ENCODE data around the gene CATSPER3. TPM values are rescaled to one million over a fixed set of nuclear protein-coding genes. Genes with fewer than 3 reads are reported as not detected.
A peak's percentile ranks its signal among the peaks of the same experiment; 100 is the strongest.

Gene CATSPER3
- total RNA-seq, 1 donor from 2014 or later = 0.52 TPM

DNA sequence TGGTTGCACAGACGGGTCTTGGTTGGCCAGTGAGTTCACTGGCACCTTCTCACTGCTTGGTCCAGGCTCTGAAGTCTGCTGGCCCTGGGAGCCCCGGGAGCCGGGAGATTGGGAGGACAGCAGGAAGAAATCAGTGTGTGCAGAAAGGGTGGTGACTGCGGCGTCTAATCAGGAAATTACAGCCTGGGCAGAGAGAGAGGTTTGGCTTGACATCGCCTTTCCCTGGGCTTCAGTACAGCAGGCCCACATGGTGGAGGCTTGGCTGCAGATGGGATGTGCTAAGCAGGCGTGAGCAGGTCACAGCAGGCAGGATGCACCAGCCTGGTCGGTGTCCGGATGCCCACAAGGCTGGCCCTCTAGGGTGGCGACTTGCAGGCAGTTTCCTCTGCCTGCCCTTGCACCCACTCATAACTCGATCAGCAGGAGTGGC lies 49.2 kb downstream of the CATSPER3 start:
- Histone ChIP-seq H3K4me1 (ENCODE audit: control insufficient read depth in 3 of 3, insufficient read depth in 3 of 3, low read length in 3 of 3) (peaks cover 3 to 14% (median 3%) of the 10 kb centered on the region in 3 donors), H3K27ac (ENCODE audit: low read depth, low read length) (no peak overlapping the region), H3K36me3 (ENCODE audit: control insufficient read depth in 3 of 3, insufficient read depth in 3 of 3, low read length in 3 of 3) (no peaks in the 10 kb centered on the region), H3K4me3 (ENCODE audit: low read length in 3 of 3) (no peak overlapping the region), H3K27me3 (ENCODE audit: control insufficient read depth in 3 of 3, insufficient read depth in 3 of 3, low read length in 3 of 3) (no peaks in the 10 kb centered on the region), H3K9ac (ENCODE audit: low read depth in 1 of 3, low read length in 3 of 3) (no peak overlapping the region), H3K9me3 (ENCODE audit: control insufficient read depth in 3 of 3, low read length in 3 of 3) (no peaks in the 10 kb centered on the region)

- H3K36me3 ChIP-seq (ENCODE audit: control insufficient read depth in 3 of 3, insufficient read depth in 3 of 3, low read length in 3 of 3) = no peaks in the 10 kb centered on the region
- no peak overlapping the region for H3K4me3 ChIP-seq (ENCODE audit: low read length in 3 of 3)
- H3K9me3 ChIP-seq (ENCODE audit: control insufficient read depth in 3 of 3, low read length in 3 of 3) = no peaks in the 10 kb centered on the region
- no peaks in the 10 kb centered on the region for H3K27me3 ChIP-seq (ENCODE audit: control insufficient read depth in 3 of 3, insufficient read depth in 3 of 3, low read length in 3 of 3)
- H3K4me1 ChIP-seq (ENCODE audit: control insufficient read depth in 3 of 3, insufficient read depth in 3 of 3, low read length in 3 of 3) = peaks cover 0 to 6% (median 0%) of the 10 kb centered on the region in 3 donors
- H3K9ac ChIP-seq (ENCODE audit: low read depth in 1 of 3, low read length in 3 of 3) = no peak overlapping the region
- no peak overlapping the region for H3K27ac ChIP-seq (ENCODE audit: low read depth, low read length)
These were observed 50.8 kb downstream of the CATSPER3 start for GRCh38 chr5:135018457-135018856.

GRCh38 chr5:135019314-135019713 lies 51.6 kb downstream of the CATSPER3 start:
- Histone ChIP-seq H3K4me1 (ENCODE audit: control insufficient read depth in 3 of 3, insufficient read depth in 3 of 3, low read length in 3 of 3) (peaks cover 0 to under 1% (median 0%) of the 10 kb centered on the region in 3 donors), H3K9ac (ENCODE audit: low read depth in 1 of 3, low read length in 3 of 3) (no peak overlapping the region), H3K4me3 (ENCODE audit: low read length in 3 of 3) (no peak overlapping the region), H3K27me3 (ENCODE audit: control insufficient read depth in 3 of 3, insufficient read depth in 3 of 3, low read length in 3 of 3) (no peaks in the 10 kb centered on the region), H3K36me3 (ENCODE audit: control insufficient read depth in 3 of 3, insufficient read depth in 3 of 3, low read length in 3 of 3) (no peaks in the 10 kb centered on the region), H3K27ac (ENCODE audit: low read depth, low read length) (no peak overlapping the region), H3K9me3 (ENCODE audit: control insufficient read depth in 3 of 3, low read length in 3 of 3) (no peaks in the 10 kb centered on the region)

- no peak overlapping the region for H3K9ac ChIP-seq (ENCODE audit: low read depth in 1 of 3, low read length in 3 of 3)
- H3K9me3 ChIP-seq (ENCODE audit: control insufficient read depth in 3 of 3, low read length in 3 of 3) = no peaks in the 10 kb centered on the region
- no peaks in the 10 kb centered on the region for H3K4me1 ChIP-seq (ENCODE audit: control insufficient read depth in 3 of 3, insufficient read depth in 3 of 3, low read length in 3 of 3)
- no peaks in the 10 kb centered on the region for H3K36me3 ChIP-seq (ENCODE audit: control insufficient read depth in 3 of 3, insufficient read depth in 3 of 3, low read length in 3 of 3)
- no peak overlapping the region for H3K27ac ChIP-seq (ENCODE audit: low read depth, low read length)
- no peak overlapping the region for H3K4me3 ChIP-seq (ENCODE audit: low read length in 3 of 3)
- H3K27me3 ChIP-seq (ENCODE audit: control insufficient read depth in 3 of 3, insufficient read depth in 3 of 3, low read length in 3 of 3) = no peaks in the 10 kb centered on the region
These were observed 52.6 kb downstream of the CATSPER3 start for GRCh38 chr5:135020111-135020895.

DNA sequence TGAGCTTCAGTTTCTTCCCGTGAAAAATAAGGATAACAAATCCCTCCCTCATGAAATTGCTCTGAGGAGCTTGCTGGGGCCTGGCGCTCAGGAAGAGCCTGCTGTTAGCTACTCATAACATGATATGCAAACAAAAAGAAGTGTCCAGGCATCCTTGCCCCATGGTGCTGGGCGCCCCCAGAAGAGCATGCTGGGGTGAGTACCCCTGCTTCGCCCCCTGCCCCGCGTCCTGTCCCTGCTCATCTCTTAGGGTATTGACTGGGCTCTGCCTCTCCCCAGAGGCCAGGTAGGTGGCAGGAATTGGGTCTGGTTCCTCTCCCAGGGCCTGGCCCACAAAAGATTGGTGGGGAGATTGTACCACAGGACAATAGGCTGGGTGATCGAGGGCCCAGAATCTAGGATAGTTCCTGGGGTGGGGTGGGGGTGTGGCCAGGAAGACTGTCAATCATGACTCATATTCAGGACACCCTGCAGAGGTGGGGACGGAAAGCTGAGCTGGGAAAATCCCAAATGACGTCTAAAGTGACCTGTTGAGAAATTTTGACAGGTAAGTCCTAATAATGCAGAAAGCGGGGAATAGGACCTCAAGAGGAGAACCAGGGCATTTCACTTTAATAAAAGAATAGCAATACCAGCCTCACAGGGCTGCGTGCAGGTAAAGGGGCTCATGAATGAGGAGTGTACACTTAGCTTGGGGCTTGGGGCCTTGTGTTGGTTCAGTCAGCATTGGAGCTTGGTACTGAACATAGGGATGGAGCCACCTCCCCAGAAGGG lies 57.4 kb downstream of the CATSPER3 start:
- H3K4me1 ChIP-seq (ENCODE audit: control insufficient read depth in 3 of 3, insufficient read depth in 3 of 3, low read length in 3 of 3) = peaks cover 0 to under 1% (median 0%) of the 10 kb centered on the region in 3 donors
- no peaks in the 10 kb centered on the region for H3K9me3 ChIP-seq (ENCODE audit: control insufficient read depth in 3 of 3, low read length in 3 of 3)
- no peak overlapping the region for H3K27ac ChIP-seq (ENCODE audit: low read depth, low read length)
- H3K36me3 ChIP-seq (ENCODE audit: control insufficient read depth in 3 of 3, insufficient read depth in 3 of 3, low read length in 3 of 3) = peaks cover 0 to 7% (median 5%) of the 10 kb centered on the region in 3 donors
- peaks cover 4 to 28% (median 14%) of the 10 kb centered on the region in 3 donors for H3K27me3 ChIP-seq (ENCODE audit: control insufficient read depth in 3 of 3, insufficient read depth in 3 of 3, low read length in 3 of 3)
- no peak overlapping the region for H3K9ac ChIP-seq (ENCODE audit: low read depth in 1 of 3, low read length in 3 of 3)
- H3K4me3 ChIP-seq (ENCODE audit: low read length in 3 of 3) = no peak overlapping the region

- Histone ChIP-seq H3K27ac (ENCODE audit: low read depth, low read length) (no peak overlapping the region), H3K27me3 (ENCODE audit: control insufficient read depth in 3 of 3, insufficient read depth in 3 of 3, low read length in 3 of 3) (peaks cover 12 to 36% (median 21%) of the 10 kb centered on the region in 3 donors)
These were observed 58.3 kb downstream of the CATSPER3 start for GRCh38 chr5:135025730-135026644.

DNA sequence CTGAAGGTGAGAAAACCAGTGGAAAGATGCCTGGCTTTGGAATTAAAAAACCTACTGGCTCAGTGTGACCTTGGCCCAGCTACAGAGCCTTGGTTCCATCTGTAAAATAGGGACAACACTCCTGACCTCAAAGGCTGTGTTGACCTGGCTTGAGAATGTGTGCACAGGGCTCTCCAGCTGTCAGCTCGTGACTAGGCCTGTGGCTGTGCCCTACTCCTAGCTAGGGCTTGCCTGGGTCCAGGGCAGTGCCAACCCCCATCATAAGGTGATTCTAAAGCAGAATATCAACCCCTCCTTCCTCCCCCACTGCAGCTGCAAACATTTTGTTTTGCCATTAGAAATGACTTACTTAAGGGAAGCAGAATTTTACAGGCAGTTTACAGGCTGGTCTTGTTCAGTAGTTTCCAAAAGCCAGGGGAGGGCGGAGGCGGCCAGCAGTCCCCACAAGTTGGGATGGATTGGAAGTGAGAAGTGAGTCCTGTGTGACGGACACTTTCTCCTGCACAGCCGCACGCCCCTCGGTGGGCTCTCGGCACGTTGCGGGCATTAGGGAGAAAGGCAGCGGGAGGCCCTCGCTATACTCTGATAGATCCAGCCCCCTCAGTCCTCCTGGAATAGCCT lies 59.0 kb downstream of the CATSPER3 start:
- H3K4me3 ChIP-seq (ENCODE audit: low read length in 3 of 3) = no peak overlapping the region
- H3K9me3 ChIP-seq (ENCODE audit: control insufficient read depth in 3 of 3, low read length in 3 of 3) = no peaks in the 10 kb centered on the region
- H3K4me1 ChIP-seq (ENCODE audit: control insufficient read depth in 3 of 3, insufficient read depth in 3 of 3, low read length in 3 of 3) = peaks cover 11 to 15% (median 11%) of the 10 kb centered on the region in 3 donors
- no peak overlapping the region for H3K27ac ChIP-seq (ENCODE audit: low read depth, low read length)
- no peak overlapping the region for H3K9ac ChIP-seq (ENCODE audit: low read depth in 1 of 3, low read length in 3 of 3)
- peaks cover 0 to 7% (median 5%) of the 10 kb centered on the region in 3 donors for H3K36me3 ChIP-seq (ENCODE audit: control insufficient read depth in 3 of 3, insufficient read depth in 3 of 3, low read length in 3 of 3)
- H3K27me3 ChIP-seq (ENCODE audit: control insufficient read depth in 3 of 3, insufficient read depth in 3 of 3, low read length in 3 of 3) = peaks cover 19 to 43% (median 29%) of the 10 kb centered on the region in 3 donors

More at GRCh38 chr5:135025730-135026644, 58.3 kb downstream of the CATSPER3 start:
- H3K4me3 ChIP-seq (ENCODE audit: low read length in 3 of 3) = no peak overlapping the region
- H3K36me3 ChIP-seq (ENCODE audit: control insufficient read depth in 3 of 3, insufficient read depth in 3 of 3, low read length in 3 of 3) = peaks cover 0 to 7% (median 5%) of the 10 kb centered on the region in 3 donors
- peaks cover 5 to 9% (median 7%) of the 10 kb centered on the region in 3 donors for H3K4me1 ChIP-seq (ENCODE audit: control insufficient read depth in 3 of 3, insufficient read depth in 3 of 3, low read length in 3 of 3)
- peak overlapping the region in 1 of 3 donors; percentile 25 for H3K9ac ChIP-seq (ENCODE audit: low read depth in 1 of 3, low read length in 3 of 3)
- no peaks in the 10 kb centered on the region for H3K9me3 ChIP-seq (ENCODE audit: control insufficient read depth in 3 of 3, low read length in 3 of 3)

GRCh38 chr5:135027266-135027696 lies 59.6 kb downstream of the CATSPER3 start:
- Histone ChIP-seq H3K27ac (ENCODE audit: low read depth, low read length) (no peak overlapping the region), H3K9me3 (ENCODE audit: control insufficient read depth in 3 of 3, low read length in 3 of 3) (no peaks in the 10 kb centered on the region), H3K27me3 (ENCODE audit: control insufficient read depth in 3 of 3, insufficient read depth in 3 of 3, low read length in 3 of 3) (peaks cover 21 to 46% (median 29%) of the 10 kb centered on the region in 3 donors), H3K4me1 (ENCODE audit: control insufficient read depth in 3 of 3, insufficient read depth in 3 of 3, low read length in 3 of 3) (peaks cover 14 to 16% (median 15%) of the 10 kb centered on the region in 3 donors), H3K36me3 (ENCODE audit: control insufficient read depth in 3 of 3, insufficient read depth in 3 of 3, low read length in 3 of 3) (peaks cover 0 to 7% (median 5%) of the 10 kb centered on the region in 3 donors), H3K4me3 (ENCODE audit: low read length in 3 of 3) (no peak overlapping the region), H3K9ac (ENCODE audit: low read depth in 1 of 3, low read length in 3 of 3) (no peak overlapping the region)

Measured in skeletal muscle tissue (tissue), 4 donors.